Keratinocyte (primary cell): Measurements from ENCODE around the gene PFAS. TPM values are rescaled to one million over a fixed set of nuclear protein-coding genes. Genes with fewer than 3 reads are reported as not detected.

Source experiments
- DNase-seq: peaks from one replicate; pipeline ENCODE4 v3.0.0-alpha.2; 2011; ENCODE audit warnings: low read depth, missing footprints, low spot score
- FAIRE-seq: peaks from 2 replicates; lab custom pipeline; 2011; peaks lifted over from hg19 to GRCh38; lab: Jason Lieb, UNC
- H2AFZ ChIP-seq: 2 replicates; pipeline ENCODE4 v1.6.0; 2012; ENCODE audit warnings: low read length, control low read depth, inconsistent platforms; ENCODE audit not compliant: control insufficient read depth
- H3K27ac ChIP-seq: 2 replicates; pipeline ENCODE4 v1.5.1; 2011; ENCODE audit warnings: low read length; ENCODE audit not compliant: control insufficient read depth, insufficient read depth
- H3K27me3 ChIP-seq: 3 replicates; pipeline ENCODE4 v1.6.0; 2011; ENCODE audit warnings: low read length; ENCODE audit not compliant: control insufficient read depth, insufficient read depth; ENCODE audit errors: extremely low read depth
- H3K36me3 ChIP-seq, 2 experiments: 2 replicates in 1 of 2; 3 replicates in 1 of 2; pipeline ENCODE4 v1.5.1; 2011; ENCODE audit warnings: low read length in 2 of 2, mild to moderate bottlenecking in 1 of 2; ENCODE audit not compliant: control insufficient read depth in 2 of 2, insufficient read depth in 2 of 2; ENCODE audit errors: extremely low read depth in 1 of 2
- H3K4me1 ChIP-seq: 3 replicates; pipeline ENCODE4 v1.5.1; 2011; ENCODE audit warnings: low read length; ENCODE audit not compliant: control insufficient read depth, insufficient read depth; ENCODE audit errors: extremely low read depth
- H3K4me2 ChIP-seq: 3 replicates; pipeline ENCODE4 v1.6.0; 2011; ENCODE audit warnings: low read depth, low read length; ENCODE audit not compliant: control insufficient read depth, insufficient read depth; ENCODE audit errors: extremely low read depth
- H3K4me3 ChIP-seq, 3 experiments: fragments of 200-600 bp in 1 of 3; sonication (generic) in 1 of 3; 2 replicates in 2 of 3; 3 replicates in 1 of 3; pipeline ENCODE4 v1.5.1; 2011 to 2016; ENCODE audit warnings: low read length in 3 of 3, mild to moderate bottlenecking in 3 of 3, control low read depth in 2 of 3, inconsistent platforms in 1 of 3, low read depth in 1 of 3, mixed read lengths in 1 of 3, mixed run types in 1 of 3, moderate library complexity in 1 of 3; ENCODE audit not compliant: control insufficient read depth in 2 of 3, insufficient read depth in 2 of 3; ENCODE audit errors: extremely low read depth in 1 of 3
- H3K79me2 ChIP-seq: 2 replicates; pipeline ENCODE4 v1.6.0; 2012; ENCODE audit warnings: low read length; ENCODE audit not compliant: control insufficient read depth, insufficient read depth
- H3K9ac ChIP-seq: 3 replicates; pipeline ENCODE4 v1.6.0; 2011; ENCODE audit warnings: low read length; ENCODE audit not compliant: control insufficient read depth, insufficient read depth; ENCODE audit errors: extremely low read depth
- H3K9me1 ChIP-seq: 3 replicates; pipeline ENCODE4 v1.6.0; 2011; ENCODE audit warnings: low read length; ENCODE audit not compliant: control insufficient read depth, insufficient read depth; ENCODE audit errors: extremely low read depth
- H3K9me3 ChIP-seq: 2 replicates; pipeline ENCODE4 v1.5.1; 2012; ENCODE audit warnings: low read depth, low read length; ENCODE audit not compliant: control insufficient read depth
- H4K20me1 ChIP-seq: 3 replicates; pipeline ENCODE4 v1.6.0; 2011; ENCODE audit warnings: low read length; ENCODE audit not compliant: control insufficient read depth, insufficient read depth; ENCODE audit errors: extremely low read depth
- EZH2 ChIP-seq: IDR thresholded peaks from one replicate; pipeline ENCODE4 v1.6.1; 2012; ENCODE audit warnings: inconsistent platforms, mild to moderate bottlenecking, low read length, moderate library complexity
- dilution Hi-C: fragments of 300-500 bp; cut with MboI; formaldehyde crosslinking; loops from one replicate; pipeline ENCODE4 v1.7.0; 2020; ENCODE audit warnings: low sequenced_read_pairs; ENCODE audit not compliant: extremely low pct_ligation_motif_present
- polyA plus RNA-seq, 5 experiments: library from polyadenylated mRNA; depleted of rRNA in 3 of 5; stranded (reverse) in 3 of 5; stranded (forward) in 1 of 5; unstranded in 1 of 5; fragments of >200 nt; gene quantifications; 1 replicate in 1 of 5; 2 replicates in 3 of 5; 3 replicates in 1 of 5; pipeline versions ENCODE4 v1.2.1 to v1.2.3, GENCODE V29; 2011 to 2012; ENCODE audit warnings: missing spikeins in 2 of 5, low read depth in 1 of 5, low replicate concordance in 1 of 5
- TF ChIP-seq, protein P1 (sequence below), 3 experiments: IDR thresholded peaks in 1 of 3; conservative IDR thresholded peaks in 1 of 3; optimal IDR thresholded peaks in 1 of 3; 2 replicates in 2 of 3; 3 replicates in 1 of 3; pipeline versions ENCODE3 to v1.5.1; 2011; ENCODE audit warnings: low read length in 3 of 3, mild to moderate bottlenecking in 3 of 3, moderate library complexity in 2 of 3, control low read depth in 1 of 3, inconsistent platforms in 1 of 3; ENCODE audit not compliant: insufficient read depth in 2 of 3; ENCODE audit errors: extremely low read depth in 1 of 3

PFAS gene
- polyA plus RNA-seq, 1 donor (not counting 4 experiments of a cell fraction or from before 2014, with no cell fraction given) = 14.1 TPM

DNA sequence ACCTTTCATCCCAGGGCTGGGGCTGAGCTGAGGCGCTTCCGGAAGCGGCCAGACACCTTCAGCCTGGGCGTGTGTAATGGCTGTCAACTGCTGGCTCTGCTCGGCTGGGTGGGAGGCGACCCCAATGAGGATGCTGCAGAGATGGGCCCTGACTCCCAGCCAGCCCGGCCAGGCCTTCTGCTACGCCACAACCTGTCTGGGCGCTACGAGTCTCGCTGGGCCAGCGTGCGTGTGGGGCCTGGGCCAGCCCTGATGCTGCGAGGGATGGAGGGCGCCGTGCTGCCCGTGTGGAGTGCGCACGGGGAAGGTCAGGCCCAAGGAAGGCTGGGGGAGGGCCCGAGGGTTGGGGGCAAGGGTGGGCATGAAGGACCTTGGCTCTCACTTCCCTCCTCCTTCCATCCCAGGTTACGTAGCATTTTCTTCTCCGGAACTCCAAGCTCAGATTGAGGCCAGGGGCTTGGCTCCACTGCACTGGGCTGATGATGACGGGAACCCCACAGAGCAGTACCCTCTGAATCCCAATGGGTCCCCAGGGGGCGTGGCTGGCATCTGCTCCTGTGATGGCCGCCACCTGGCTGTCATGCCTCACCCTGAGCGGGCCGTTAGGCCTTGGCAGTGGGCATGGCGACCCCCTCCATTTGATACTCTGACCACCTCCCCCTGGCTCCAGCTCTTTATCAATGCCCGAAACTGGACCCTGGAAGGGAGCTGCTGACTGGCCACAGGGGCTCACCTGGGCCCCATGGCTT, 19.6 kb downstream of the PFAS start:
- Histone ChIP-seq H2AFZ (no peak overlapping the region), H3K9me3 (no peaks in the 10 kb centered on the region), H3K4me3 (no peak overlapping the region), H3K27me3 (no peaks in the 10 kb centered on the region), H3K79me2 (no peaks in the 10 kb centered on the region), H3K9me1 (no peaks in the 10 kb centered on the region), H4K20me1 (no peaks in the 10 kb centered on the region), H3K27ac (no peak overlapping the region), H3K4me2 (no peak overlapping the region), H3K9ac (no peak overlapping the region), H3K4me1 (no peaks in the 10 kb centered on the region), H3K36me3 (peaks cover 17% of the 10 kb centered on the region in 2 experiments)
- TF ChIP-seq EZH2 = no peak
- TF ChIP-seq, protein P1, sequence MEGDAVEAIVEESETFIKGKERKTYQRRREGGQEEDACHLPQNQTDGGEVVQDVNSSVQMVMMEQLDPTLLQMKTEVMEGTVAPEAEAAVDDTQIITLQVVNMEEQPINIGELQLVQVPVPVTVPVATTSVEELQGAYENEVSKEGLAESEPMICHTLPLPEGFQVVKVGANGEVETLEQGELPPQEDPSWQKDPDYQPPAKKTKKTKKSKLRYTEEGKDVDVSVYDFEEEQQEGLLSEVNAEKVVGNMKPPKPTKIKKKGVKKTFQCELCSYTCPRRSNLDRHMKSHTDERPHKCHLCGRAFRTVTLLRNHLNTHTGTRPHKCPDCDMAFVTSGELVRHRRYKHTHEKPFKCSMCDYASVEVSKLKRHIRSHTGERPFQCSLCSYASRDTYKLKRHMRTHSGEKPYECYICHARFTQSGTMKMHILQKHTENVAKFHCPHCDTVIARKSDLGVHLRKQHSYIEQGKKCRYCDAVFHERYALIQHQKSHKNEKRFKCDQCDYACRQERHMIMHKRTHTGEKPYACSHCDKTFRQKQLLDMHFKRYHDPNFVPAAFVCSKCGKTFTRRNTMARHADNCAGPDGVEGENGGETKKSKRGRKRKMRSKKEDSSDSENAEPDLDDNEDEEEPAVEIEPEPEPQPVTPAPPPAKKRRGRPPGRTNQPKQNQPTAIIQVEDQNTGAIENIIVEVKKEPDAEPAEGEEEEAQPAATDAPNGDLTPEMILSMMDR (optimal IDR thresholded peaks at IDR 0.05 in 1 of 3, IDR thresholded peaks at IDR 0.05 in 1 of 3, conservative IDR thresholded peaks at IDR 0.05 in 1 of 3; ENCODE audit: extremely low read depth in 1 of 3, insufficient read depth in 2 of 3, low read length in 3 of 3) = no peak
- dilution Hi-C loops = no loop called here
- no peak for FAIRE-seq
- no peak for DNase-seq

DNA sequence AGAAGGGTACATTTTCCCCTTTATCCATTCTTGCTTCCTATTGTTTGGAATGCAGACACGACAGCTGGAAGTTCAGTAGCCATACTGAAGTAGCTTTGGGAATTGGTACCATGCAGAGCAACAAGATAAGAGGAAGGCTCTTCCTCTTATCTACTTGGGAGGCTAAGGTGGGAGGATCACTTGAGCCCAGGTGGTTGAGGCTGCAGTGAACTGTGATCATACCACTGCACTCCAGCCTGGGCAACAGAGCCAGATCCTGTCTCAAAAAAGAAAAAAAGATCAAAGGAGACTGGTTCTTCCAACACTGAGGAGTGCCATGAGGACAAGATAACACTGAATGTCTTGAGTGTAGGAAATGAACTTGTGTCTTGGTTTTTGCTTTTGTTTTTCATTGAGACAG, 23.3 kb downstream of the PFAS start:
- no peaks in the 10 kb centered on the region for H3K9me3 ChIP-seq
- no peaks in the 10 kb centered on the region for H3K79me2 ChIP-seq
- peaks cover 5 to 10% of the 10 kb centered on the region in 2 experiments for H3K36me3 ChIP-seq
- no peak overlapping the region for H2AFZ ChIP-seq
- DNase-seq (no peak), FAIRE-seq (no peak)
- no peak overlapping the region for H3K9ac ChIP-seq
- TF ChIP-seq, protein P1 (optimal IDR thresholded peaks at IDR 0.05 in 1 of 3, IDR thresholded peaks at IDR 0.05 in 1 of 3, conservative IDR thresholded peaks at IDR 0.05 in 1 of 3; ENCODE audit: extremely low read depth in 1 of 3, insufficient read depth in 2 of 3, low read length in 3 of 3) = no peak
- TF ChIP-seq EZH2 = no peak
- H3K27ac ChIP-seq = no peak overlapping the region
- H4K20me1 ChIP-seq = no peaks in the 10 kb centered on the region
- dilution Hi-C loops = no loop called here
- no peaks in the 10 kb centered on the region for H3K9me1 ChIP-seq
- H3K4me1 ChIP-seq = no peaks in the 10 kb centered on the region
- no peak overlapping the region for H3K4me3 ChIP-seq
- no peak overlapping the region for H3K4me2 ChIP-seq
- no peaks in the 10 kb centered on the region for H3K27me3 ChIP-seq
